ENCODE data around the gene NCOR2. TPM values are rescaled to one million over a fixed set of nuclear protein-coding genes. Genes with fewer than 3 reads are reported as not detected.

NCOR2 gene
- total RNA-seq, 1 experiment from 2014 or later: 153 TPM

DNA sequence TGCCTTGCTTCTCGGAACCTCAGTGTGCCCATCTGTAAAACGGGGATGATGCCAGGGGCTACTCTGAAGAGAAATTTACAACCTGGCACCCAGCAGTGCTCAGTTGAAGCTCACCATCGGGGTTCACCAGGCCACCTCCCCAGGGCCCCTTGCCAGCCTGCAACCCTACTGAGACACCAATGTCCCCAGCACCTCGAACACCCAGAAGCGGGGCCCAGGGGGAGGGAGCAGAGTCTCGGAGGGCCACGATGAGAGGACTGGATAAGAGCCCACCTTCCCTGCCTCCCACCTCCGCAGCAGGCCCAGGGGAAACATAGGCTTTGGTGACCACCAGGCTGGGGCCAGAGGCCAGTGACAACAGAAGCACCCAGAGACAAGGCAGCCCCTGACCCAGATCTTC lies 22.4 kb downstream of the NCOR2 start:
- Histone ChIP-seq H3K4me1 (ENCODE audit: control insufficient read depth in 1 of 2, insufficient read depth in 2 of 2, low read length in 2 of 2) (peaks cover 8 to 42% of the 10 kb centered on the region in 2 experiments; a peak in 3 of 4 replicates), H3K79me2 (ENCODE audit: insufficient read depth, low read length) (peaks cover 77% of the 10 kb centered on the region), H3K9me3 (ENCODE audit: control insufficient read depth in 1 of 2, insufficient read depth in 1 of 2, low read depth in 1 of 2, low read length in 2 of 2) (no peaks in the 10 kb centered on the region), H3K4me3 (replicated peaks in 1 of 2; ENCODE audit: low read depth in 1 of 2, low read length in 2 of 2) (no peak overlapping the region), H3K9ac (ENCODE audit: low read length) (no peak overlapping the region), H3K27ac (ENCODE audit: low read depth, low read length) (no peak overlapping the region), H3K9me2 (ENCODE audit: insufficient read depth) (no peaks in the 10 kb centered on the region), H3K27me3 (ENCODE audit: insufficient read depth, low read length) (no peaks in the 10 kb centered on the region), H2AFZ (ENCODE audit: low read depth, low read length, poor library complexity, severe bottlenecking) (no peak overlapping the region), H4K20me1 (ENCODE audit: insufficient read depth) (no peaks in the 10 kb centered on the region), H3K4me2 (ENCODE audit: low read length) (no peak overlapping the region), H3K36me3 (ENCODE audit: control insufficient read depth in 1 of 2, insufficient read depth in 2 of 2, low read length in 2 of 2) (0 out of 4 replicates have a peak, but pooled peaks cover 0 to 3% of the 10 kb centered on the region in 2 experiments)
- DNase-seq (ENCODE audit: low read depth, low spot score): no peak
- BruUV-seq (replicated peaks): no TSS peak
- ATAC-seq: no peak
- intact Hi-C loops (cut with micrococcal nuclease): no loop called here
- CTCF ChIA-PET: no interaction called here
- RAD21 ChIA-PET (ENCODE audit: low non-redundant PET in 1 of 2, low total read pairs in 2 of 2, uncharacterized antibody in 2 of 2, unreplicated experiment in 2 of 2): no interaction called here
- no peak for TF ChIP-seq ZNF274 (IDR thresholded peaks at IDR 0.05; ENCODE audit: low read depth, low read length)
- no peak for TF ChIP-seq REST (IDR thresholded peaks at IDR 0.05; ENCODE audit: low read depth)
- TF ChIP-seq JUND (IDR thresholded peaks at IDR 0.05): no peak
- TF ChIP-seq SP1 (IDR thresholded peaks at IDR 0.05; ENCODE audit: low read depth): no peak
- TF ChIP-seq ELF1 (IDR thresholded peaks at IDR 0.05; ENCODE audit: borderline replicate concordance, low read depth): no peak
- TF ChIP-seq, protein P1, sequence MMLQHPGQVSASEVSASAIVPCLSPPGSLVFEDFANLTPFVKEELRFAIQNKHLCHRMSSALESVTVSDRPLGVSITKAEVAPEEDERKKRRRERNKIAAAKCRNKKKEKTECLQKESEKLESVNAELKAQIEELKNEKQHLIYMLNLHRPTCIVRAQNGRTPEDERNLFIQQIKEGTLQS (IDR thresholded peaks at IDR 0.05): no peak
- TF ChIP-seq CEBPB (IDR thresholded peaks at IDR 0.05; ENCODE audit: low read depth): no peak
- no peak for TF ChIP-seq YY1 (IDR thresholded peaks at IDR 0.05; ENCODE audit: extremely low read depth, insufficient replicate concordance, low read depth, low read length)
- no peak for TF ChIP-seq POLR2A (IDR thresholded peaks at IDR 0.05; ENCODE audit: borderline replicate concordance, extremely low read depth, insufficient read depth, insufficient read length)
- TF ChIP-seq SIN3A (IDR thresholded peaks at IDR 0.05; ENCODE audit: low read depth): no peak
- POLR2A ChIA-PET: no interaction called here

Data from HCT116 (cell line).